GM21786 (cell line): ENCODE measurements around the gene WDSUB1.

Experiments
- ATAC-seq: cut with Tn5 transposase; IDR thresholded peaks from one replicate; pipeline ENCODE4 v1.9.1; 2021; ENCODE audit not compliant: unreplicated experiment

WDSUB1 gene

DNA sequence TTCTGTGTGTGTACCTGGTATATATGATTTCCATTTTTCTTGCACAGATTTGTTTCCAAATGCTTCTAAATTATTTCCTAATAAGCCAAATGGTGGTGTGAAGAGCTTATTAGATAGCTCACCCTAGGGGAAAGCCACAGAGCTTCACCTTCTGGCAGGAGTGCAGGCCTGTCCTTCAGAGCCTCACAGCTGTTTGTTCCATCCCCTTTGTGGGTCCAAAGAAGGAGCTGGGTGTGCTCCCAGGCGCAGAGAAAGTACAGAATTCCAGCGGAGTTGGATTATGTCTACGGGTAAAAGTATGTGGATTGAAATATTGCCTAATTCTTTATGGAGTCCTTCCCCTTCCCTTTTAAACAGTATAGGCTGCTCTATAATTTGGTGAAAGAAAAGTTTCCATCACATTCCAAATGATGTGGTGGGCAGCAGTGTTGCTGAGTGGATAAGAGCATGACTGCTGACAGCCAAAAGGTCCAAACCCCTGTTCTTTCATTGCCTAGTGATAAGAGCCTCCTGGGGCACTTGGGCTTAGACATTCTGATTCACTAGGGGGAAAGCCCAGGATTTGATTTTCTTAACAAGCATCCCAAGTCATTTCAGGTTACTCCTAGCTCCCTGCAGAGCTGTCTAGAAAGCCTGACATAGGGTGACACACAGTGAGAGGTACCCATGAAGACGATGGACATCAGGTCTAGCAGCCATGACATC, 86.6 kb downstream of the WDSUB1 start:
- no peak for ATAC-seq

DNA sequence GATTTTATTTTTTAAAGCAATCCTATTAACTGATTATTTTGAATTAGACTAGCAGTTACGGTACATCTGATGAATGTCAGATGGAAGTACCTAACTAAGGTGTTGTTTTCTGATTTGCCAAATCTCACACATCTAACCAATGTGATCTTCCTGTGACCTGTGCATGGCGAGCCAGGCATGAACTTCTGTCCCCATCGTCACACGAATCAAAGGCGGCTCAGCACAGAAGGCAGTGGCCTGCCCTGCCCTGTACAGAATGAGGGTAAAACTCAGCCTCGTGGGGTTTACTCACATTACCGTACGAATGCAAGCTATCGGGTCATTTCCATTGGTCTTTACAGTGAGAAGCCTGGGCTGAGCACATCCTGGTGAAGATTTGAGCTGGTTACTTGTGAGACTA, 87.3 kb downstream of the WDSUB1 start:
- ATAC-seq = no peak

DNA sequence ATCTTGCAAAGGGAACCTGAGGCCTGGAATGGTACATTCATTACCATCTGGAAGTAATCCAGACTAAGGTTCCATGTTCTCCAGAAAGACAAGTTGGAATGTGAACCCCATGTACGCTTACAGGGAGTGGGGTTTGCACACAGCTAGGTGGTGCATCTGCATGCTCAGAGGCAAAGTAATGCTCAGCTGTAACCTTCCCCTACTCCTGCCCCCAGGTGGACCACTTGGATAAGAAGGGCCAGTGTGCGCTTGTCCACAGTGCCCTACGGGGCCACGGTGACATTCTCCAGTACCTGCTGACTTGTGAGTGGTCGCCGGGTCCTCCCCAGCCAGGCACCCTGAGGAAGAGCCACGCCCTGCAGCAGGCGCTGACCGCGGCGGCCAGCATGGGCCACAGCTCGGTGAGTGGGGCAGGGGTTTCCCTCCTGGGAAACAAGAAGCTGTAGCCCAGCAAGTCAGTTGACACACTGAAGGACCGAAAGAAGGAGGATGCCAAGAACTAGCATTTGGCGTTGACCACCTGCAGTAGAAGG, 90.0 kb downstream of the WDSUB1 start:
- no peak for ATAC-seq

DNA sequence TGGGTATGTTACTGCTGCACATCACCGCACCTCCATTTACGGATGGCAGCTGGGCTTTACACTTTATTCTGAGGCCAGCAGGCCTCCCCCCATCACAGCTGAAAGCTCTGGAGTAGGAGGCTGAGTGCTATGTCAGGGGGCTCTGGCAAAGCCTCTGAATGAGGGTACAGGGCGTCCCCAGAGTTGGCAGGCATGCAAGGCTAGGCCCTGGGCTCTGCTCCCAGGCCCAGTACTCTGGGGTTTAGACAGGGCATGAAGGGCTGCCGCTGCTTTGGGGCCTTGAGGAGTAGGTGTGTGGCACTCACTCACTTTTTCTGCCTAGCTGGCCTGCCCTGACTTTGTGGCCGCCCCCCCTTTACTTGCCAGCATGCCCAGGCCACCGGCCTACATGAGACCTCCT, 90.8 kb downstream of the WDSUB1 start:
- no peak for ATAC-seq

DNA sequence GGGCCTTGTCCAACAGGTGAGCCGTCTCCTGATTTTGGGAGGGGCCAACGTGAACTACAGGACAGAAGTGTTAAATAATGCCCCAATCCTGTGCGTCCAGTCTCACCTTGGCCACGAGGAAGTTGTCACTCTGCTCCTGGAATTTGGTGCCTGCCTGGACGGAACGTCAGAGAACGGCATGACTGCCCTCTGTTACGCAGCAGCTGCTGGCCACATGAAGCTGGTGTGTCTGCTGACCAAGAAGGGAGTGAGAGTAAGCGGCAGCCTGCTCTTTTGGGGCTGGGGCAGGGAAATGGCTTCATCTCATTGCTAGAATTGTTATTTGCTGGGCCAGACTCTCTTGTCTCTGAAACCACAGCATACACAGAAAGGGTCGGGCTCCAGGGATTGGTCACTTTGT, 92.3 kb downstream of the WDSUB1 start:
- no peak for ATAC-seq

DNA sequence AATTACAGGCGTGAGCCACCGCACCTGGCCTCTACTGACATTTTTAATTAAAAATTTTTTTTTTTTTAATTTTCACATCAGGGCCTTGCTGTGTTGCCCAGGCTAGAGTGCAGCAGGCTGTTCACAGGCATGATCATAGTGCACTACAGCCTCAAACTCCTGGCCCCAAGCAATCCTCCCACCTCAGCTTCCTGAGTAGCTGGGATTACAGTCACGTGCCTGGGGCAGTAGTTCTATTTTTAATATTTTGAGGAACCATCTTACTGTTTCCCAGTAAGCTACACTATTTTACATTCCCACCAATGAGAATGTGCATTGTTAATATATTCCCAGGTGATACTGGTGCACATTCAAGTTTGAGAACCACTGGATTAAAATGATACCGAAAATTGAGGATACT, 92.7 kb downstream of the WDSUB1 start:
- no peak for ATAC-seq

DNA sequence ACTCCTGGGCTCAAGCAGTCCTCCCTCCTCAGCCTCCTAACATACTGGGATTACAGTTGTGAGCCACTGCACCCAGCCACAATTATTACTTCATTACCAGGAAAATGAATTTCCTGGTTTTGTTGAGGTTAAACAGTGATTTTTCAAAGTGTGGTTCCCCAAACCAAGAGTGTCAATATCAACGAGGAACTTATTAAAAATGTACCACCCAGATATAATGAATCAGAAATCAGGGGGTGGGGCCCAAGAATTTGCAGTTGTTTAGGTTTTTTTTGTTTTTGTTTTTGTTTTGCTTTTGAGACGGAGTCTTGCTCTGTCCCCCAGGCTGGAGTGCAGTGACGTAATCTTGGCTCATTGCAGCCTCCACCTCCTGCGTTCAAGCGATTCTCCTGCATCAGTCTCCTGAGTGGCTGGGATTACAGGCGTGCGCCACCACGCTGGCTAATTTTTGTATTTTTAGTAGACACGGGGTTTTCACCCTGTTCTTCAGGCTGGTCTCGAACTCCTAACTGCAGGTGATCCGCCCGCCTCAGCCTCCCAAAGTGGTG, 94.1 kb downstream of the WDSUB1 start:
- no peak for ATAC-seq

DNA sequence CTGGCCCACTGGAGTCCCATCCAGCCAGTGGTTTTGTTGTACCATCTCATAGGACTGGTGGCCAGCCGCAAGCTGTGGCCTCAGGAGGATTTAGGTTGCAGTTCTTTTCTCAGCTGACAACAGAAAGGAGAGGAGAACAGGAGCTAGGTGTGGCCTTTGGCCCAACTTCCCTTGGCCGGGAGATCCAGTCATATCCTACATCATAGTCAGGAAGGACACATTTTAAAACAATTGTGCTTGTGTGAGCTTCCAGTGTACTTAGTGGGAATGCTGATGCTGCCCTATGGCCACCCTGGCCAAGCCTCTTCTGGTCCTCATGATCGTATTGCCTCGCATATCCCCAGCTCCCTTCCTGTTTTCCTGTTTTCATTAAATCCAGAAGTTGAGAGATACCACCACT, 98.1 kb downstream of the WDSUB1 start:
- no peak for ATAC-seq

DNA sequence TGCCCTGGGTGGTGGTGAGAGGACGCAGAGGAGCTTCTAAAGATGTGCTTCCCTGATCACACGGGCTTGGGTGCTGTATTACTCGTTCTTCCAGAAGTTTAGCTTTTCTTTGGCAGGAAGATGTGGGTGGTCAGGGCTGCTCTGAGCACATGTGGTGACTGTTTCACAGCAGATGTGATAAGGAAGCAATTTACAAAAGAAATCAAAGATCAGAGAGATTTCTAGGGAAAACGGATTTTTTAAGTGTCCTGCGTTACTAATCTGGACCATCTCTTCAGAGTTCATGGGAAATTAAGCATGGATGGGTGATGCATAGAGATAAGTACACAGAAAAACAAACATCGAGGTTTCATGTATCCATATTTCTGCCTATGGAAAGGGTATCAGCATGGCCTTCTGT, 99.4 kb downstream of the WDSUB1 start:
- no peak for ATAC-seq

DNA sequence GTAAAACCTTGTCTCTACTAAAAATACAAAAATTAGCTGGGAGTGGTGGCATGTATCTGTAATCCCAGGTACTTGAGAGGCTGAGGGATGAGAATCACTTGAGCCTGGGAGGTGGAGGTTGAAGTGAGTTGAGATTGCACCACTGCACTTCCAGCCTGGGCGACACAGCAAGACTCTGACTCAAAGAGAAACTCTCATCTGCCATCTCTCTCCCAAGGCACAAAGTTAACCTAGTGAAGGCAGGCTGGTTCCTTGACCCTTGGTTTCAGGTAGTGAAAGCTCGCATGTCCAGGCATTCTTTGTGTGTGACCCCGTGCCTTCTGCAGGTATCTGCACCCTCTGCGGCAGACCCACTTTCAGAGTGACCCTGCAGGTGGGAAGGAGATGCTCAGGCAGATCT, 100.0 kb downstream of the WDSUB1 start:
- peak; percentile 41 for ATAC-seq
